COR-L47 (cell line): ENCODE data around the gene SLC5A4.

Source experiments
- DNase-seq: peaks from one replicate; lab custom pipeline; 2025; lab: John Stamatoyannopoulos, UW

SLC5A4 gene

DNA sequence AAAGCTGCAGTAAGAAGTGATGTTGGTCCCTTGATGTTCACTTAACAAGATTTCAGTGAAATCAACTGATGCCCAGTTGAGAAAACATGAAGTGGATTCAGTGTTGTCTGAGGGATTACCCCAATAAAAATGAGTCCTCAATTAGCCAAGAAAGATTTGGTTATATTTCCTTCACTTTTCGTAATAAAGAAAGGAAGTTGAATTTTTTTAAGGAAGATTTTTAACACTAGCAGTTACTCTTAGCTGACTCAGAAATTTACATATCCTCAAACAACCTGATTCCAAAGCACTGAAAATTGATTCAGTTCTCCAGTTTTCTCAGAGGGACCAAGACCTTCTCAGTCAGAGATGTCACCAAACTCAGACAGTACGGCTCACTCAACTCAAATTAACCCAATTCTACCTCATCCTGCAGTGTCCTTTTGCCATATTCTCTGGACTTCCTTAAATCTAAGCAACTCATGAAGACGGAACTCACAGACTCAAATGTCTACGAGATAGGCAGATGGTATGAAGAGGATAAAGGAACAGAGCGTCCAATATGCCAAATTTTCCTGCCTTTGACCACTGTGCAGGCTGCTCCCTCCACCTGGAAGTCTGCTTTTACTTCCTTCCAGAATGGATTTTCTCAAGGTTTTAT lies 22.8 kb downstream of the SLC5A4 start:
- DNase-seq = no peak

DNA sequence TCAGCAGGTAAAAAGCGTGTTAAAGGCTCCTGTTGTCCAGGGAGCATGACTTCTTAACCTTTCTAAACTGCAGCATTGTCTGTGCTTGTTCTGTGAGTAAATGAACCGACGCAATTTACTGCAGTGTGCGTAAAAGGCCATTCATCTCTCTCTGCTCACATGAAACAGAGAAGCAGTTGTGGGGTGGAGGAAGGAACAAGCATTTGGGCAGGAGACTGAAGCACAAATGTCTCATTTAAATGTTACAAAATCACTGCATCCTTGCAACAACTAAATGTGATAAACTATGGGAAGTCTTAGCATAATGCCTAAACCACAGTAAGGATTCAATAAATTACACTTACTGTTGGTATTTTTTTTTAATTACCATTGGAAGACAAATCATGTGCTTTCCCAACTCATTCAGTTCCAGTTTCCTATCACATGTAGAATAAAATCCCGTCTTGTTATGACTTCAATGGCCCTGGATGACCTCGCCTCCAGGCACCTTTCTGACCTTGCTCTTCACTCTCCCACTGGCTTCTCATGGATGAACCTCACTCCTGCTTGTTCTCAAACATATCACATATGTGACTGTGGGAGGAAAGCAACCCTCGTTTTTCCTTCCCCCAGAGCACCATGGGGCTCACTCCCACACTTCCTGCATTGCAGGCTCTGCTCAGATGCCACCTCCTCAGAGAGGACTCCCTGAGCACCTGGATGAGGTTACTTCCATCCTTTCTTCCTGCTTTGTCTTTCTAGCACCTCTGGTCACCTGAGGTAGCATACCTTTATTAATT lies 28.6 kb downstream of the SLC5A4 start:
- DNase-seq = no peak

DNA sequence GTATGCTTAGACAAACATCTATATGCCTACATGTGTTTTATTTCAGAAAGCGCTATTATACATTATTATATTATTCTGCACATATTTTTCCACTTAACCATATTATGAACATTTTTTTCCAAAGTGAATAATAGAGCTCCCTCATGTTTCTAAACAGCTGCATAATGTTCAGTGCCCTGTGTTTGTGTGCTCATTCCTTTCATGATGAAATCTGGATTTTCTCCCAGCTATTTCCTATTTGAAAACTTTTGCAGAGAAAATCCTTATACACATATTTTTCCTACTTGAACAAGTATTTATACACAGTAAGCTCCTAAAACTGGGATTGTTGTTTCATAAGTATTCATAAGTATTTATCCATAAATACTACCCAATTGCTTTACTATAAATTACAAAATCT lies 32.2 kb downstream of the SLC5A4 start:
- no peak for DNase-seq

DNA sequence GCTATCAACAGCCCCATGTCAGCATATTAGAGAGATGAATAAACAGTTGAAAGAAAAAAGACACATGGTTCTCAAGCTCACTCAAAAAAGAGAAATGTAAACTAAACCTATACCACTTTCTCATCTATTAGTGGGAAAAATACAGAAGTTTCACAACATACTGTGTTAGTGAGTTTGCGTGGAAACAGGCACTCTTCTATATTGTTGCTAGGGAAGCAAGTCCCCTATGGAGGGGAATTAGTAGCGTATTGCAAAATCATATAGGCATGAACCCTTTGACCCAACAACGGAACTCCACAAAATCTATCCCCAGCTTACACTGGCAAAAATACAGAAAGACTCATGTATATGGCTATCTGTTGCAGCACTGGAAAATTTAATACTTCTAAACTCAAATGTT lies 36.1 kb downstream of the SLC5A4 start:
- DNase-seq = no peak

DNA sequence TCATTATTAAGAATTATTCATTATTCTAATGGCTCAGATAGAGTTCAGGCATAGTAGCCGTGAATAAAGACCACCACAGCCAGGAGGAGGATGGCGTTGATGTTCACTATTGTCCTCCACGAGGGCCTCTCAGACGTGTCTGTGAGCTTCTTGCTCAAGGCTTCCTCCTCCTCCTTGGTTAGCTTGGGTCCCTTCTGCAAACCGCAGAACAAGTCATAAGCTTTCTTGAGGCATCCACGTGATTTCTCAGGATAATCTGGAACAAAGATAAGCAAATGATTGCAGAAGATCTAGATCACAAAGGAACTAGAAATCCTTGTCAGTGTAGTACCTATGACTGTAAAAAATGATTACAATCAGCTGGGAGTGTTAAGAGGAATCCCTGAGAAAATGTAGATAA lies 36.7 kb downstream of the SLC5A4 start:
- no peak for DNase-seq

DNA sequence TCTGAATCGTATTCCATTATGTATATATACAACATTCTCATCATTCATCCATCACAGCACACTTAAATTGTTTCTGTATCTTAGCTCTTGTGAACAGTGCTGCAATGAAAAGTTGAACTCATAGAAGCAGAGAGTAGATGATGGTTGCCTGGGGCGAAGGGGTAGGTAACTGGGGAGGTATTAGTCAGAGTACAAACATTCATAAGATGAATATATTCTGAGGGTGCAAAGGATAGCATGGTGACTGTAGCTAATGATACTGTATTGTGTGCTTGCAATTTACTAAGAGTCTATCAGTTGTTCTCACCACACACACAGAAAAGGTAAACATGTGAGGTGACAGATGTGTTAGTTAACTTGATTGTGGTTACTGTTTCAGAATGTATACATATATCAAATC lies 37.7 kb downstream of the SLC5A4 start:
- no peak for DNase-seq

DNA sequence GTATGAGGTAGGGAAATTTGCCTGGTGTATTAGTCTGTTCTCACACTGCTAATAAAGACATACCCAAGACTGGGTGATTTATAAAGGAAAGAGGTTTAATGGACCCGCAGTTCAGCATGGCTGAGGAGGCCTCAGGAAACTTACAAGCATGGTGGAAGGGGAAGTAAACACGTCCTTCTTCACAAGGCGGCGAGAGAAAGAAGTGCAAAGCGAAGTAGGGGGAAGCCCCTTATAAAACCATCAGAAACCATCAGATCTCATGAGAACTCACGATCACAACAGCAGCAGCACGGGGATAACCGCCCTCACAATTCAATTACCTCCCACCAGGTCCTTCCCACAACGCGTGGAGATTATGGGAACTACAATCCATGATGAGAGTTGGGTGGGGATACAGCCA lies 38.2 kb downstream of the SLC5A4 start:
- DNase-seq = no peak

DNA sequence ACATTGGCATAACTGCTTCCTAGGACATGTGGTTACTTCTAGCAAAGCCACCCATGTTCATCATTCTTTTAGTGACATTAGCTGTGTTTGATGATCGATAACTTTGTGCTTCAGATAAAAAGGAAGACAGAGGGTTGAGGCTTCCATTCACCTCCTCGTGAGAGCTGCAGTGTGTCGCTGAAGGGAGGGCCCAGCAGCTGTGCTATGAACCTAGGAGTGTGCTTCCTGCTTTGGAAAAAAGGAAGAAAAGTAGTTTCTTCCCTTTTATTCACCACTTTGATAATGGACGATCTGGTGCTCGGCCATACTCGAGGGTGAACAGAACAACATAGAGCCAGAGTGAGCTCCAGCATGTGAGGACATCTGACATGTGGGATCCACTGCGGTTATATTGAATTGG lies 44.1 kb downstream of the SLC5A4 start:
- DNase-seq = no peak

DNA sequence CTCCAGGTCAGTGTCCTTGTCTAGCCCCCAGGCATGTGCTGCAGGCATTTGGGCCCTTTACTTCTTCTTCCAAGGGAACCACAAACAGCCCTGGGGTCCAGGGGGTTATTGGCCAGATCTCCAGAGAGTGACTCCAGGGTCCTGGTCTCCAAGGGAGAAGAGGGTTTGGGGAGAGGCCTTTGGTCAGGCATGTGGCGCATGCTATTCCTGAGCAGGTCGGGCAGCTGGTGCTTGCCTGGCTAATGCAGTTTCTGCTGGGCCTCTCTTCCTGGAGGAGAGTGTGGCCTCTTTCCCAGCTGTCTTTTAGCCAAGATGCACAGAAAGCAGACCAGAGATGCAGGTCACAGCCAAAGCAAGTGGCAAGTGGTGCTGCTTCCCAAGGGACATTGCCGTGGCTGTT lies 46.5 kb downstream of the SLC5A4 start:
- no peak for DNase-seq

DNA sequence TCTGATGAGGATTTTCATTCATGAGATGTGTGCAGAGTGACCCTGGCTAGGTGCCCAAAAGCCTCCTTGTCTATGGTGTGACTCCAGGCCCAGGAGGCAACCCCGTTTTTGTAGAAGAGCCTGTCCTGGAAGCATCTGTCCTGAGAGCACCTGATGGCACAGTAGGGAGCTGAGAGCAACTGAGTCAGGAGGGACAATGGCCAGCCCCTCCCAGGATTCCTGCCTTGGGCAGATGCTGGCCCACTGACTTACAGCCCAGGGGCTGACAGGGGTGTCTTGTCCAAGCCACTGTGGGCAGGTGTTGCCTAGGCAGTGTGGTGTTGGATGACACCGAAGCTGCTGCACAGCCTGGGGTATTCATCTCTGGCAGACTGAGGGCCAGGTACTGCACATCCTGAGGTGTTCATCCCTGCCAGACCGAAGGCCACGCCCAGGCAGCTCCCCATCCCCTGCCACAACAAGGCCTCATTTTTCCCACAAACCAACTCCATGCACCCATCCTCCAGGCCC lies 47.1 kb downstream of the SLC5A4 start:
- no peak for DNase-seq

DNA sequence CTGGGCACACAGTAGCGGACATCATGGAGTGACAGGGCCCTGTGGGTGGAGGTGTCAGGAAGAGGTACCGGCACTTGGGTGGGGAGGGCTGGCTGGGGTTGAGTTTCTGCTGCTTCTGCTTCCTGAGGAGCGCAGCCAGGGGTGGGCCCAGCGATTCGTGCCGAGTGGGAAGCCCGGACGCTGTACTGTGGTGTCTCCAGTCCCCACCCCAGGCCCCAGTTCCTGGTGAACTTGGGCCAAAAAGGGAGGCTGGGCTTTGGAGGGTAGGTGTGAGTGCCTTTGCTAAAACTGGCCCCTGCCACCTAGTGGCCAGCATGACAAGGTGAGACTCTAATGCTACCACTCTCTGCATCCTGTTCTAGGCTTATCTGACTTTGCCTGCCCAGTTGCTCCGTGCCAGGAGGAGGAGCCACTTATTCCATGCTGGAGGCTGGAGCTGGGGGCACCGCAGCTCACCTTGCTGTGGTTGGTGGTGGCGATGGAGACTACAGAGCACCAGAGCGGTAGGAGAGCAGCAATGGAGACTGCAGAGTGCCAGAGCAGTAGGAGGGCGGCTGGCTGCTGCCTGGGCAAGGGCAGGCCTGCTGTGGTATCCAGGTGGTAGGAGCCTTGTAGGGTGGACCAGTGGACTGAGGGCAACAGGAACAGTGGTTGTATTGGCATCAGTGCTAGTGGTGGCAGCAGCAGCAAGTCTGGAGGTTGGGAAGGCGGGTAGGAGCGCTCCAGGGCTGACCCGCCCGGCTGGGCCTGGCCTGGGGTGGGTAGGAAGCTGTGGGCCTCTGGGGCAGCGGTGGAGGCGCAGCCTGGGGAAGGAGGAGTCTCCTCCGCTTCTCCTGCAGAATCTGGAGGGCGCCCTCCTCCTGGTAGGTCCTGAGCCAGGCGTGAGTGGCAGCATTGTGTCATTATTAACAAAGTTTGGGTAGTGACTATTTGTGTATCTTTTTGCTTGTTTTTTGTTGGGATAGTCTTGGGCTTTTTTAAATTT lies 48.1 kb downstream of the SLC5A4 start:
- peak; percentile 36 for DNase-seq

DNA sequence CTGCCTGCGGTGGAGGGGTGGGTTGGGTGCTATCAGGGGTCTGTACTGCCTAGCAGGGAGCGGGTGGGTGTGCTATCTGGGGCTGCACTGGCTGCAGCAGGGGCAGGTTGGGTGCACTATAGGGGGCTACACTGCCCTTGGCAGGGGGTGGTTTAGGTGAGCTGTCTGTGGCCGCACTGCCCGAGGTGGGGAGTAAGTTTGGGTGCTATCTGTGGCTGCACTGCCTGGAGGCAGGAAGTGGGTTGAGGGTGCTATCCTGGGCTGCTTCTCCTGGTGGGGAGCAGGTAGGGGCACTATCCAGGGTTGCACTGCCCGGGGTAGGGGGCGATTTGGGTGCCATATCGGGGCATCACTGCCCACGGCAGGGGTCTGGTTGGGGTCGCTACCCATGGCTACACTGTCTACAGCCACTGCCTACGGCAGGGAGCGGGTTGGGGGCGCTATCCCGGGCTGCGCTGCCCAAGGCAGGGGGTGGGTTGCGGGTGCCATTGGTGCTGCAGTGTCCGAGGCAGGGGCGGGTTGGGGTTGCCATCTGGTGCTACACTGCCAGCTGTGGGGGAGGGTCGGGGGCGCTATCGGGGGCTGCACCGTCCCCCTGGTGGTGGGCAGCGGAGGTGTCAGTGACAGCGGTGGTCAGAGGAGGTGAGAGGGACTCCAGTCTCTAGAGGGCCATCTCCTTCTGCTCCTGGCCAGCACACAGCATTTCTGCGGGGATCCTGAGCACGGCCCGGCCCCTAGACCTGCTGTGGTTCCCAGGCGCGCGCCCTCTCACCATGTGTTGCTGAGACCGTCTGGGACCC lies 49.0 kb downstream of the SLC5A4 start:
- no peak for DNase-seq

DNA sequence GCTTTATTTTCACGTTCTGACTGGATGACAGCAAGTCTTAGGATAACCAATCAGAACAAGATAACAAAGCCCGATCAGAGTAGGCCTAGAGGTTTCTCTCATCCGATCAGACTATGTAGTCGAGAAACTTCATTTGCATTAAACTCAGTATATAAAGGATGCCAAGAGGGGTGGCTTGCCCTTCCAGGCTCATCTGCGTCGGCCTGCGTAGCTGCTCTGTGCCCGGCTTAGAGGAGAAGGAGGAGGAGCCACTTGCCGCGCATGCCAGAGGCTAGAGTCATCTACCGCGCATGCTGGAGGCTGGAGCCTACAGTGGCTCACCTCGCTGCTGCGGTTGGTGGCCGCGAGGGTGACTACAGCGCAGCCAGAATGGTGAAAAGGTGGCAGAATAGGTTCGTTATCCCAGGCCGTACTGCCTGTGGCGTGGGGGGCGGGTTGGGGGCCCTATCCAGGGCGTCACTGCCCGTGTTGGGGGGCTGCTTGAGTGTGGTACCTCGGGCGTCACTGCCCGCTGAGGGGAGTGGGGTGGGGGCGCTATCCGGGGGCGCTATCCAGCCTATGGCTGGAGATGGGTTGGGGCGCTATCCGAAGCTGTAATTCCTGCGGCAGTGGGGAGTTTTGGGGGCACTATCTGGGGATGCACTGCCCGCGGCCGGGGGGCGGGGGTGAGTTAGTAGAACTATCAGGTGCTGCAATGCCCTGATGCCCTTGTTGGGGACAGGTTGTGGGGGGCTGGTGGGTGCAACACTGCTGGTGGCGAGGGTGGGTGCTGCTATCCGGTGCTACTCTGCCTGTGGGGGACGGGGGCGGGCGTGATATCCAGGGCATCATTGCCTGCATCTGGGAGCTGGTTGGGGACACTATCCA lies 50.1 kb downstream of the SLC5A4 start, which contains the start of gene RFPL2:
Gene RFPL2 (minus strand): TSS at position 218 of the 867 bp plus-strand sequence. CDS start 2,622 bp downstream, outside the sequence.
- DNase-seq = peak; percentile 64

DNA sequence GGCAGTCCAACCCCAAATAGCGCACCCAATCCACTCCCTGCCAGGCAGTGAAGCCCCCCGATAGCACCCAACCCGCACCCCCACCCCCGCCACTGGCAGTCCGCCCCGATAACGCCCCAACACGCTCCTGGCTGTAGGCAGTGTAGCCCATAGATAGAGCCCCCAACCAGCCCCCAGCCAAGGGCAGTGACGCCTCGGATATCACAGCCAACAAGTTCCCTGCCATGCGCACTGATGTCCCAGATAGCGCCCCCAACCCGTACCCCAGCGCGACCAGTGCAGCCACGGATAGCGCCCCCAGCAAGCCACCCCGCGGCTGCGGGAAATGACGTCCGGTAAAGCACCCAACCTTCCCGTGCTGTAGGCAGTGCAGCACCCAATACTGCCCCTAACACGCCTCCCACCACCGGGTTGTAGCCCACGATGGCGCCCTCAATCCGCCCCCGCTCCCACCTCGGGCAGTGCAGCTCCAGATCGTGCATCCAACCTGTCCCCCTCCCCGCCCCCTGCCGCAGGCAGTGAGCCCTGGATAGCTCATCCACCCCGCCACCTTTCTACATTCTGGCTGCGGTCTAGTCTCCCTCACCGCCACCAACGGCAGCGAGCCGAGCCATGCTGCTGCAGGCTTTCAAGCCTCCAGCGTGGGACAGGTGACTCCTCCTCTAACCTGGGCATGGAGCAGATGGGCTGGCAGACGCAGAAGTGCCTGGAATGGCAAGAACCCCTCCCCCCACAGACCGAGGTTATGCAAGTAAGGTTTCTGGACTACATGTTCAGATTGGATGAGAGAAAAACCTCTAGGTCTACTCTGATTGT lies 50.9 kb downstream of the SLC5A4 start:
- DNase-seq = peak; percentile 16

DNA sequence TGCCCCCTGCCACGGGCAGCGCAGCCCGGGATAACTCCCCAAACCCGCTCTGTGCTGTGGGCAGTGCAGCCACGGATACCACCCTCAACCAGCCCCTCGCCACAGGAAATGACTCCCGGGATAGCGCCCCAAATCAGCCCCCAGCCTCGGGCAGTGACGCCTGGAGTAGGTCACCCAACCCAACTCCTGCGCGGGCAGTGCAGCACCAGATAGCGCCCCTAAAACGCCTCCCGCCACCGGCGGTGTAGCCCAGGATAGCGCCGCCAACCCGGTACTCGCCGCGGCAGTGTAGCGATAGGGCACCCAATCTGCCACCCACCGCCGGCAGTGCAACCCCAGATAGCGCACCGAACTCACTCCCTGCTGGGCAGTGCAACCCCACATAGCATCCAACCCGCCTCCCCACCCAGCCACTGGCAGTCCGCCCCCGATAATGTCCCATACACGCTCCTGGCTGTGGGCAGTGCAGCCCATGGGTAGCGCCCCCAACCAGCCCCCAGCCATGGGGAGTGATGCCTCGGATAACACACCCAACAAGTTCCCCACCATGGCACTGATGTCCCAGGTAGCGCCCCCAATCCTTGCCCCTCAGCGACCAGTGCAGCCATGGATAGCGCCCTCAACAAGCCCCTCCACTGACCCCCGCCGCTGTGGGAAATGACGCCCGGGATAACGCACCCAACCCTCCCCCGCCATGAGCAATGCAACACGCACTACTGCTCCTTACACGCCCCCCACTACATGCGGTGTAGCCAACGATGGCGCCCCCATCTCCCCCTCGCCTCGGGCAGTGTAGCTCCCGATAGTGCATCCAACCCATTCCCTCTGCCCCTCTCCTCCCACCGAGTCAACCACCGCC lies 51.7 kb downstream of the SLC5A4 start:
- no peak for DNase-seq

DNA sequence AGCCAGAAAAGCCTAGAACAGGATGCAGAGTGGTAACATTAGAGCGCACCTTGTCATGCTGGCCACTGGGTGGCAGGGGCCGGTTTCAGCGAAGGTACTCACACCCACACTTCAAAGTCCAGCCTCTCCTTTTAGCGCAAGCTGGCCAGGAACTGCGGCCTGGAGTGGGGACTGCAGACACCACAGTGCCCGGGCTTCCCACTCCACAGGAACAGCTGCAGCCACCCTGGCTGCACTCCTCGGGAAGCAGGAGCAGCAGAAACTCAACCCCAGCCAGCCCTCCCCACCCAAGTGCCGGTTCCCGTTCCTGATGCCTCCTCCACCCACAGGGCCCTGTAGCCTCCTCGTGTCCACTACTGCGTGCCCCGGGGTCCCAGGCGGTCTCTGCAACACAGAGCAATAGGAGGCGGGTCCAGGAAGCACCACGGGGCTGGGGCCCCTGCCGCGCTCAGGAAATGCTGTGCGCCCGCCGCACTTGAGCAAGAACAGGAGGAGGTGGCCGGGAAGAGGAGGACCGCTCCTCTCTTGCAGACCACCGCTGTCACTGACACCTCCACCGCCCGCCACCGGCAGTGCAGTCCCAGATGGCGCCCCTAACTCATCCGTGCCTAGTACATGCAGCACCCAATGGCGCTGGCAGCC lies 52.5 kb downstream of the SLC5A4 start:
- peak; percentile 76 for DNase-seq

DNA sequence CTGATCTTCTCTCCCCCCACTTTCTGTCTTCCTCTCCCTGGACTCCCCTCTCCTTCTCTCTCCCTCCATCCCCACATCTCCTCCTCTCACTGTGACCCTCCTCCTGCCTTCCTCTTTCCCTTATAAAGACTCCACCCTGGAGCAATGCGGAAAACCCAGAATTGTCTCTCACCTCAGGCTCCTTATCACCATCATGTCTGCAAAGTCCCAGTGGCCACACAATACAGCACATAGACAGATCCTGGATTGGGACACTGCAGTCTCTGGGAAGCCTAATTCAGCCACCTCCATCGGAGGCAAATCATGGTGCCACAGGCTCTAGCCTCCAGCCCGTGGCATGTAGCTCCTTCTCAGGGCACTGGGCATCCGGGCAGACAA lies 53.0 kb downstream of the SLC5A4 start:
- no peak for DNase-seq

DNA sequence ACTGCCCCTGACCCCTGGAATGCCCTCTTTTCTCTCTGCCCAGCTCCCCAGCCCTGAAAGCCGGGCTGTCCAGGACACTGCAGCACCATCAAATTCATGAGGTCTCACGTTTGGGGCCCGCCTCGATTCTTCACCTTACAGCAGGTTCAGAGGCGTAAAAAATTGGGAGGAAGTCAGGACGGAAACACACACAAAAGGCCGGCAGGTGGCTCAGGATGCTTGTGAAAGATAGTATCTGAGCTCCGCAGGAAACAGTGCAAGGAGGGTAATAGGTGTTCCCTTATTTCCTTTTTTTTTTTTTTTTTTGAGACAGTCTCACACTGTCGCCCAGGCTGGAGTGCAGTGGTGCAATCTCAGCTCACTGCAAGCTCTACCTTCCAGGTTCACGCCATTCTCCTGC lies 54.4 kb downstream of the SLC5A4 start:
- no peak for DNase-seq
